Stimulated activated CD8-positive, alpha-beta memory T cell treated with anti-CD3 and anti-CD28 coated beads, Interleukin-12 subunit alpha, Interleukin-12 subunit beta, amount 100 ng/mL, for 24 hours (primary cell): ENCODE measurements around the gene BAHD1.

ENCODE experiments used
- DNase-seq: peaks from one replicate; pipeline ENCODE4 v3.0.0-alpha.2; 2020; ENCODE audit errors: extremely low read depth

Gene BAHD1

GRCh38 chr15:40498891-40499290 lies 58.1 kb downstream of the BAHD1 start:
- no peak for DNase-seq

- no peak for DNase-seq
These were observed 59.2 kb downstream of the BAHD1 start for GRCh38 chr15:40499931-40500330.

- no peak for DNase-seq
These were observed 60.0 kb downstream of the BAHD1 start for GRCh38 chr15:40500568-40501330.

GRCh38 chr15:40501487-40501886 lies 60.7 kb downstream of the BAHD1 start:
- no peak for DNase-seq

- DNase-seq = peak; percentile 30
These were observed 66.3 kb downstream of the BAHD1 start for GRCh38 chr15:40506964-40507571.

- no peak for DNase-seq
These were observed 67.5 kb downstream of the BAHD1 start for GRCh38 chr15:40508216-40508615.

GRCh38 chr15:40510201-40510600 lies 69.4 kb downstream of the BAHD1 start:
- DNase-seq = no peak

- DNase-seq = no peak
These were observed 70.3 kb downstream of the BAHD1 start for GRCh38 chr15:40511093-40511471.

GRCh38 chr15:40511472-40512133 lies 70.8 kb downstream of the BAHD1 start:
- DNase-seq = no peak

GRCh38 chr15:40512440-40512839 lies 71.7 kb downstream of the BAHD1 start:
- no peak for DNase-seq

GRCh38 chr15:40513609-40514008 lies 72.9 kb downstream of the BAHD1 start:
- no peak for DNase-seq

- no peak for DNase-seq
These were observed 75.6 kb downstream of the BAHD1 start for GRCh38 chr15:40516322-40516721.
